HG03060 (cell line): ENCODE measurements around the gene LCP2.

Experiments
- ATAC-seq: cut with Tn5 transposase; IDR thresholded peaks from one replicate; pipeline ENCODE4 v1.9.1; 2021; ENCODE audit warnings: low read depth, moderate number of reproducible peaks; ENCODE audit not compliant: unreplicated experiment

The LCP2 gene

GRCh38 chr5:170296935-170297588, 515 bp downstream of the LCP2 start:
- peak; percentile 39 for ATAC-seq

DNA sequence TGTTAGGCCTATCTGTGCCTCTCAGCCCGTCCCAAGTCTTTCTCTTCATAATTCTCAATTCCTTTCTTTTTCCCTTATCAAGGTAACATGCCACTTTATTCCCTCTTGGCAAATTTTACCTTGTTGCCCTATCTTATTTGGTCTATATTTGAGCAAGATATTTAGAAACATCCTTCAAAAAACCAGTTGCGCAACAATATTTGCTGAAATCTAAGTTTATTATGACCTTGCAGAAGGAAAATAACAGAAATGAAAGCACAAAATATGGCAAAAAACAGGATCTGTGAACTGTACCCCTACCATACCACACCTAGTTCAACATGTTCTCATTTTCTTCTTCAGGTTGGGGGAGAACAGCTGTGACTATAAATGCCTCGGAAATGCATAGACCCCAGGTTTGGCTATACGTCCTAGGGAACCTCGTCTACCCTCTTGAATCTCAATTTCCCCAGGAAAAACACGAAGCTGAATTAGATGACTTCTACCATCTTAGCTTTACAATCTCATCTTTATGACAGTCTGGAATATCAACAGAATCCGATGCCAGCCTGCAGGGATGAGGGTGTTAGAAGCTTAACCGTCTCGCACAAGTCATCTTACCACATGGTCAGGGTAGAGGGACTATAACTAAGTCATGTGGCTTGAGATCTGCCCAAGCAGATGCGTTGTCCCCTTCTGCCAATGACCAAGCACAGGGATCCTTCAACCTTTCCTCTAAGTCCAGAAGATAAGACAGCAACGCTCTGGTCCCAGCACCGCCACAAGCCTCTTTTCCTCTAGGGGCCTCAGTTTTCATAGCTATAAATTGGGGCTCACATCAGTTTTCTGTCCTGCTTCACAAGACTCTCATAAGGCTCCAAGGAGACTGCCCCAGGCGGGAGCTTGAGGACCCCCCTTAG, 1.3 kb downstream of the LCP2 start:
- no peak for ATAC-seq

DNA sequence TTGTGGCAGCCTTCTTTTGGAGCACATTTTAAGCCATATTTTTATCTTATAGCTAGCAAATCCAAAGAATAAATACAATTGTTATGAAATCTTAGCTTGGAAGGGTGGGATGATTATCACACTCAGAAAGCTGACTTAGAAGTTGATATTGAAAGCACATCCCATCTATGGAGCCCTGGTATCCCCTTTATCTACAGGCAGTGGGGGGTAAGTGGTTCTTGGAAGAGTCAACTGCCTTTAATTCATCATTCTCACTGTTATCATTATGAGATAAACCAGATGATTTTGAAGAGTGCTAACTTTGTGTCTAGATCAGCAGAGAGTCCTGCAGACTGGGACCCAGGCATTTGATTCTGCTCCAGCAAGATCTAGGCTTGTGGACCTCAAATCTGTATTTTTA, 3.0 kb downstream of the LCP2 start:
- ATAC-seq, result no peak

DNA sequence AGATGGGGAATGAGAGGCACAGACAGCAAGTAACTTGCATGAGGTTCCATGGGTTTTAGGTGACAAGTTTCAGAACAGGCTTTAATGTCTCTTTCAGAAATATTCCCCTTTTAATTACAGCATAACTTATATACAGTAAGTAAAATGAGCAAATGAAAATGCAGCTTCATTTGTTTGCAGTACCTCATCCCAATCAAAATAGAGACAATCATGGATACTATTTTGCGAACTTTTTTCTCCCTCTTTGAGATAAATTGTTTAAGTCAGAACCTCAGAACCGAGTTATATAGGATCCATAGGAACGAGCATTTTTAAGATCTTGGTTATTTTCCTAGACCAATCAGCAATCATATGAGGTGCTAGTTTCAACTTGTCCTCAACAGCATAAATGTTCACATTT, 3.5 kb downstream of the LCP2 start:
- no peak for ATAC-seq

GRCh38 chr5:170293273-170293672, 4.3 kb downstream of the LCP2 start:
- peak; percentile 83 for ATAC-seq

DNA sequence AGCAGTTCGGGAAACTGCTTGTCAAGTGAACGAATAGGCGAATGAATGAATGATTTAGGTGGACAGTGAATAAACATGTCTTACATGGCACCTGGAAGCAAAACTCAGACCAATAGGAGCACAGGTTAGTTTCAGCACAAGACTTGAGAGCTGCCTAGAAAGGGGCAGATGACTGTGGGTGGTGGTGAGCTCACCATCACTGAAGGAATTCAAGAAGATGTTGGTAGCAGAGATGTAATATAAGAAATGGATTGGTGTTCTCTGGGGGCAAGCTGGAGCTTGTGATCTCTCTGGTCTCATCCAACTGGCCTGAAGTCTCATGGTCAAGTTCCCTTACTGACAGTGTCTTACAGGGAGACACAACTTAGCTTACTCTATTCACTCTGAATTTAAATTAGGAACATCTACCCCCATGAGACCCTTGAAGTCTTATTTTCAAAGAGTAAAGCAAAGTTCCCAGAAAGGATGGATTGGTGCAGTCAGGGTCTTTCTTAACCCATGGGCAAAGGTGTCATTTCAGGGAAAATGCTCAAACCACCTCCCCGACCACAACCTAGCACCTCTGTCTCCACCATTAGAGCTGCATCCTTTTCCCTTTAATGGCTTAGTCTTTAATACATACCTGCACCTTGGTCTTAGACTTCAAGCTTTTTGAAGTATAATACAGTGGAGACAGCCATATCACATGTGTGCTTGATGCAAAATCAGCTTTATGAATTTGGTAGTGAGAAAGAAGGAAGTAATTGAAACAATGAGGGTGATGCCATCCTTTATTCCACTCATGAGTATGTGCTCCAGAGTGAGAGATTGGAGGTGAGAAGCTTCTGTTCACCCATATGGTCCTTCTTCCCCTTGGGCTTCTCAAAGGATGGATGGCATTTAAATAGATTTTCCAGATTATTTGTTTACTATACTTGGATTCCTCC, 5.1 kb downstream of the LCP2 start:
- no peak for ATAC-seq

DNA sequence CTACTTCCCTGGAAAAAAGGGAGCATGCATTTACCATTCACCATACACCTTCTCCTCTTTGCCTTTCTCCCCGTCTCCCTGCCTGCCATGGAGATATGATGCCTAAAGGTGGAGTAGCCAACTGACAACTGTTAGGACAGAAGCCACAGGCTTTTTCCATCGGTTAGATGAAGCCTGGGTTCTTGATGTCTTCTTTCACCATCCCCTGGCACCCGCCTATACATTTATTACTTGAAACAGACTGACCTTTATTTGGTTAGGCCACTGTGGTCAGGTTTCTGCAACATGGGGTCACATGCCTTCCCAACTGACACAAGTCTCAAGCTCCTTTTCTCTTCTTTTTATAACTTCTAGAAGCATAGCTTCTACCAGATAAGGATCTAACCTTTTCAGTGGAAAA, 7.1 kb downstream of the LCP2 start:
- no peak for ATAC-seq

DNA sequence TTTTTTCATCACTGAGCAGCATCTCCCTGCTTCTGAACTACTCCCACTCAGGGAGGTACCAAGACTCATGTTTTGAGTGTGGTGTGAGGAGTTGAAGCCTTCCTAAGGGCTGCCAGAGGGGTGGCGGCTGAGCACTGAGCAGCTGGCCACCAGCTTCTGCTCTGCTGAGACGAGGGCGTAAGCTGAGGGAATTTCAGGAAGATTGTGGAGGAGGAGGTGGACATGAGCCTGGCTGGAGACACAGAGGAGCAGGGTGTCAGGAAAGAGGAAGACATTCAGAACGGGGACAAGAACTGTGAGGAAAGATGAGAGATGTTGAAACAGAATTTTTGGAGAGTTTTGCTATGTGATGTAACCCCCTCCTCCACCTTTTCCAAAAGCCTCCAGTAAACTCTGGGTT, 7.8 kb downstream of the LCP2 start:
- no peak for ATAC-seq

DNA sequence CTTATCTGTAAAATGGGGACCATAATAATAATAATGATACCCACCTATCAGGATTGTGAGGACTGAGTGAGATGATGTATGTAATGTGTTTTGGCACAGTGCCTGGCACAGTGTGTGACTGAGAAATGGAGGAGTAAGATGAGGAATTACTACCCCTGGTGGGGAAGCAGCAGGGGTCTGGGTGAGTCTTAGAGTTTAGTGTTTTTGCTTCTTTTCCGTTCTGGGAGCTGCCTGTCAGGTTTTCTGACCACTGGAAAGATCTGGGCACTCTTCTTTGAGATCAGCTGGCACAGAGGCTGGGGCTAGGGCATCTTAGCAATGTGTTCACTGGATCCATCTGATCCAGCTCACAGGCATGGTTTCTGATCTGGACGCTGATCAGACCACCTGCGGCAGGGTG, 8.5 kb downstream of the LCP2 start:
- ATAC-seq, result no peak

DNA sequence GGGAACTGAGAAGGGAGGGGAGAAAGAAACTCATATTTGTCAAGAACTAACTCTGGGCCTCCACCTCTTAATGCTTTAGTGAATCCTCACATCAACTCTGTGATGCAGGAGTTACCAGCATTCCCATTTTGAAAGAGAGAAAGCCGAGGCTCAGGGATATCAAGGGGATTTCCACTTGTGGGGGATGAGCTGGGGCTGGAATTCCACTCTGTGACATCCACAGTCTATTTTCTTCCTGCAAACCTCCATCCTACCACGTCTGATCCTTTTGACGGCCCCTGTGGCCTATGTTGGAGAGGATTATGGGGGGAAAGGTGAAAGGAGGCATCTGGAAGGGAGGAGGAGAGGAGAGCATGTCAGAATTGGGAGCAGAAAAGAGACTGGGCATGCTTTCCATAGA, 9.0 kb downstream of the LCP2 start:
- no peak for ATAC-seq

- ATAC-seq, result no peak
These were observed 9.4 kb downstream of the LCP2 start for GRCh38 chr5:170288151-170288550.

DNA sequence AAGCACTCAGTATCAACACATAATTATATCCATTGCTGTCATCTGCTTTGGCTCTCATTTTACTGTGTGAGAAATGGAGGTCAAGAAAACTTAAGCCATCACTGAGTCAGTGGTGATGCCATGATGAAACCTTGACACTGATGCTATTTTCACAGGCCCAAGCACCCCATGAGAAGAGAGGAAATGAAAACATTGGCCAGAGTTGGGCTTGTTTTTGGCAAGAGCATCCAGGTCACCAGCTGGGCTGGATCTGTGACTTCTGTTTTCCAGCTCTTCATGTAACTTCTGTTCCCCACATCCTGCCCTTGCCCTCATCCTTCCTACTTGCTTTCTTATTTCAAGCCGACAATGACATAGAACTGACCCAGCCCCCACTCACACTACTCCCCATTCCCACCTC, 10.0 kb downstream of the LCP2 start:
- no peak for ATAC-seq

DNA sequence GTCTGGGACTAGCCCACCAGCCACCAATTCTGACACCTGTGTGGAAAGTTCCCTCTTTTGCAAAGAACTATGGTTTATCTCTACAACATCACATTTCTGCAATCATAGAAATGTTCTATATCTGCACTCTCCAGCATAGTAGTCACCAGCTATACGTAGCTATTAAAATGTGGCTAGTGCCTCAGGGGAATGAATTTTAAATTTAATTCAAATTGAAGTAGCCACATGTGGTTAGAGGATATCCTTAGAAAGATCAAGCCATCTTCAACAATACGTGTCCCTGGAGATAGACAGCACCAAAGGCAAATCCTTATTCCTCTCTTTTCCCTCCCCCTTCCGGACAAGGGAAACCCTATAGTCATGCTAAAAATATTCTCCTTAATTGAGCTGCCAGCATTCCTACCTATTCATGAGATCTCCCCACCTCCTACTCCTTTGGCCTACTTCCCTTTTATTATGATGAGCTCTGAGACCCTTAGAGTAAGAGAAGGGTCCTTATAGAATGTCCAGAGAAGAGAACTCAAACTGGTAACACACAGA, 11.1 kb downstream of the LCP2 start:
- ATAC-seq, result no peak

DNA sequence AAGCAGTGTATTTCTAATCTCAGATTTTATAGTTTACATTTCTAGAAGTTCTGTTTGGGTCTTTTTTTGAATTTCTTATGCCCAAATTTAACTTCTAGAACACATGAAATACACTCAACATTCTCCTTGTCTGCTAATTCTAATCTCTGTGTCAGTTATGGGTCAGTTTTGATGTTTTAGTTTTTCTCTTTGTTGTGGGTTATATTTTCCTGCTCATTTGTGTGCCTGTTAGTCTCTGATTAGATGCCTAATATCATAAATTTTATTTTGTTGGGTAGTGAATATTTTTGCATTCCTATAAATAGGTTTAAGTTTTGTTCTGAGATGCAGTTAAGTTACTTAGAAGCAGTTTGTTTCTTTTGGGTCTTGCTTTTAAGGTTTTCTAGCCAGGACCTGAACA, 12.4 kb downstream of the LCP2 start:
- no peak for ATAC-seq

GRCh38 chr5:170284231-170284630, 13.3 kb downstream of the LCP2 start:
- ATAC-seq, result no peak

DNA sequence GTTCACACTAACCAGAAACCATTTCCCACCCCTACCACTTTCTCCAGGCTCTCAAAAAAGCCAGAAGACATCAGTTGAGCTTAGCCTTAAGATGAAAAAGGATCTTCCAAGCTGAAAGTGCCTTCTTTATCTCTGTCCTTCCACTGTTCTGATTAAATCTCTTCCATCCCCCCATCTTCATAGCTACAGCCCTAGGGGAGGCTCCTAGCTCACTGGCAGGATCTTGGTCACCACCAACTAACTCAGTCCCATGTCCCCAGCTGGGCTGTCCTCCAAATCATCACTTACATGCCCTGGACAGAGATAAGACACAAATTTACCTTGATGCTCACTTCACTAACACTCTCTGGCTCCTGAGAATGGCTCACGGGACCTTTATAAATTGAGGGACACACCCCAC, 14.3 kb downstream of the LCP2 start:
- ATAC-seq, result no peak

DNA sequence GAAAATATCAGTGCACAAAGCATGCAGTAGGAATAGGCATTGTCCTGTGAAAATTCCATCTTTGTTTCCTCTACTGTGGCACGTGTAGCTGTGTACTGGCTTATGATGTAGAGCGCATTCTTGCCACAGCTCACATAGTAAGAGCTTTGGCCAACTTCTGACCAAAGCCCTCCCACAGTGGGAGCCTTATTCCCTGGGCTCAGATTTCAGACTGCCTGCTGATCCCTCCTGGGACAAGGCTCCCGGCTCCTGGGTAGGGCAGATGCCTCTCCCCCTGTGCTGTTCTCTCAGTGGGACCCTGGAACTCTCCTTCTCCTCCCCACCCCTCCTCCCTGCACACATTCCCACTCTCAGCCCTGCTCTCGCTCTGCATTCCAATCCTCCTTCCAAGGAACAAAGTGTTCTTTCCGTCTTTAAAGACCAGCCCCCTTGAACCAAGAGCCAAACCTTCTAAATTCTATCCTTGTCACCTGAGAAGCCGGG, 17.5 kb downstream of the LCP2 start:
- ATAC-seq, result no peak

GRCh38 chr5:170279459-170279817, 18.1 kb downstream of the LCP2 start:
- no peak for ATAC-seq

DNA sequence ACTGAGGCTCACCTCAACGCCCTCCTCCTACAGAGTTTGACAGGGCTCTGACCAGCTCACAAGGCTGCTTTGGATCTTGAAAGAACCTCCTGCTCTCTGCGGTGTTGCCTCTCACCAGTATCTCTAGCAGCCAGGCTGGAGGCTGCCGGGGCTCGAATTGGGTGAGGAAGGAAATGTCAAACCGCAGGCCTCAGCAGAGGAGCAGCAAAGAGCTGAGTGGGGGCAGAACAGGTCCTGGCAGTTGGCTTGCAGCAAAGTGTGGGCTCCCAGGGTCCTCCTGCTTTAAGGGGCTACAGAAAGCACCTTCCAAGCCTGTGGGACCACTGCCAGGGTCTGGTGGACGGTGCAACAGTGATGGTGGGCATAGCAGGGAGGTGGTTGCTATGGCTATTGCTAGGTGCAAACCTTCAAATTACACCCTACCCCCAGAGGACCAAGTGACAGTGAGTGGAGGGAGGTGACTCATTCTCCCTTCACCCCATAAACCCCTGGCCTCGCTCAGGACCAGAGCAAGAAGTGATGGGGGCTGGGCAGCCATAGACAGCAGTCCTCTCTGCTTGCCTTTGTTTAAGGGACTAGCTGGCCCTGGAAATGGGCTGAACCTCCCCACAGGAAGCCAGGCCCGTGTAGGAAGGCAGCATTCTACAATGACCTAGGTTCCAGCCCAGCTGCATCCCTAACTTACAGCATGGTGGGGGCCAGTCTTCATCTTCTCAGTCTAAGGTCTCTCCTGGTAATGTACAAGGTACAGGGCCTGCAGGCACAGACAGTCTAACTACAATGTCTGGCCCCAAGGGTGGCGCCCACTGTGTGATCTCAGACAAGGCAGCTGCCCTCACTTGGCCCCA, 18.7 kb downstream of the LCP2 start:
- peak; percentile 77 for ATAC-seq

- no peak for ATAC-seq
These were observed 19.7 kb downstream of the LCP2 start for GRCh38 chr5:170277867-170278281.
